Mesothelial cell of epicardium (in vitro differentiated cells): Measurements from ENCODE around the gene TIGD3. TPM values are rescaled to one million over a fixed set of nuclear protein-coding genes. Genes with fewer than 3 reads are reported as not detected.

Source experiments
- DNase-seq, 2 experiments: peaks; one replicate each; pipeline ENCODE4 v3.0.0; 2021; ENCODE audit warnings: low spot score in 2 of 2; ENCODE audit not compliant: unreplicated experiment in 2 of 2
- H3K27ac Mint-ChIP-seq: 2 replicates; pipeline ENCODE4 v1.8.0; 2021; ENCODE audit warnings: mixed read lengths
- H3K27me3 Mint-ChIP-seq: 2 replicates; pipeline ENCODE4 v1.8.0; 2021; ENCODE audit warnings: low read depth, mixed read lengths
- H3K36me3 Mint-ChIP-seq: 2 replicates; pipeline ENCODE4 v1.8.0; 2021; ENCODE audit warnings: mixed read lengths
- H3K4me1 Mint-ChIP-seq: 2 replicates; pipeline ENCODE4 v1.8.0; 2021; ENCODE audit warnings: mixed read lengths
- H3K4me3 Mint-ChIP-seq: 2 replicates; pipeline ENCODE4 v1.8.0; 2021; ENCODE audit warnings: mild to moderate bottlenecking, moderate library complexity, mixed read lengths
- H3K9me3 Mint-ChIP-seq: 2 replicates; pipeline ENCODE4 v1.8.0; 2021; ENCODE audit warnings: mixed read lengths
- CTCF ChIP-seq: fragments of 200-600 bp; sonication (generic); IDR thresholded peaks from one replicate; pipeline ENCODE4 v1.5.0; 2021; ENCODE audit warnings: antibody characterized with exemption; ENCODE audit not compliant: unreplicated experiment
- total RNA-seq: library from RNA; stranded (reverse); gene quantifications from 3 replicates; pipeline ENCODE4 v1.2.1, GENCODE V29; 2021

Gene TIGD3
- total RNA-seq, 1 donor from 2014 or later = 0.60 TPM

GRCh38 chr11:65315866-65316226 lies 38.7 kb upstream of the TIGD3 start:
- H3K4me1 Mint-ChIP-seq = peaks cover 22% of the 10 kb centered on the region
- no peaks in the 10 kb centered on the region for H3K9me3 Mint-ChIP-seq
- peak overlapping the region; percentile 72 for H3K4me3 Mint-ChIP-seq
- peak; percentile 31 for TF ChIP-seq CTCF
- H3K36me3 Mint-ChIP-seq = no peaks in the 10 kb centered on the region
- no peak for DNase-seq
- H3K27me3 Mint-ChIP-seq = peaks cover 16% of the 10 kb centered on the region
- peak overlapping the region; percentile 51 for H3K27ac Mint-ChIP-seq

GRCh38 chr11:65316227-65317024 lies 38.1 kb upstream of the TIGD3 start:
- no peak for DNase-seq
- H3K4me1 Mint-ChIP-seq = peaks cover 20% of the 10 kb centered on the region
- TF ChIP-seq CTCF = no peak
- H3K27ac Mint-ChIP-seq = peak overlapping the region; percentile 40
- peaks cover 16% of the 10 kb centered on the region for H3K27me3 Mint-ChIP-seq
- H3K36me3 Mint-ChIP-seq = no peaks in the 10 kb centered on the region
- peak overlapping the region; percentile 72 for H3K4me3 Mint-ChIP-seq
- H3K9me3 Mint-ChIP-seq = no peaks in the 10 kb centered on the region

- peak overlapping the region; percentile 72 for H3K4me3 Mint-ChIP-seq
- no peaks in the 10 kb centered on the region for H3K9me3 Mint-ChIP-seq
- no peak overlapping the region for H3K27ac Mint-ChIP-seq
Measured at GRCh38 chr11:65317025-65317786, 37.3 kb upstream of the TIGD3 start.

GRCh38 chr11:65320386-65321075 lies 34.0 kb upstream of the TIGD3 start:
- Mint-ChIP-seq H3K36me3 (peaks cover 2% of the 10 kb centered on the region), H3K27me3 (no peaks in the 10 kb centered on the region), H3K27ac (no peak overlapping the region), H3K4me1 (peaks cover 17% of the 10 kb centered on the region), H3K4me3 (no peak overlapping the region), H3K9me3 (no peaks in the 10 kb centered on the region)
- no peak for TF ChIP-seq CTCF
- no peak for DNase-seq

More at GRCh38 chr11:65317025-65317786, 37.3 kb upstream of the TIGD3 start:
- peaks cover 20% of the 10 kb centered on the region for H3K4me1 Mint-ChIP-seq
- H3K36me3 Mint-ChIP-seq = no peaks in the 10 kb centered on the region
- TF ChIP-seq CTCF = no peak
- peaks cover 16% of the 10 kb centered on the region for H3K27me3 Mint-ChIP-seq
- DNase-seq = no peak

- Mint-ChIP-seq H3K4me3 (no peak overlapping the region), H3K27me3 (no peaks in the 10 kb centered on the region), H3K4me1 (peaks cover 13% of the 10 kb centered on the region), H3K36me3 (peaks cover 2% of the 10 kb centered on the region), H3K9me3 (no peaks in the 10 kb centered on the region), H3K27ac (no peak overlapping the region)
- no peak for DNase-seq
- TF ChIP-seq CTCF = no peak
Measured at GRCh38 chr11:65321076-65321475, 33.5 kb upstream of the TIGD3 start.
